NB4 (cell line): Measurements from ENCODE around the gene SEMA3A.

Source experiments
- POLR2A ChIP-seq: IDR thresholded peaks from 2 replicates; pipeline ENCODE4 v1.6.1; 2011; ENCODE audit warnings: mild to moderate bottlenecking; ENCODE audit not compliant: insufficient read length; ENCODE audit errors: extremely low read depth
- TF ChIP-seq, protein P1 (sequence below): IDR thresholded peaks from one replicate; pipeline ENCODE4 v1.5.1; 2012; ENCODE audit warnings: low read depth, low read length
- TF ChIP-seq, protein P2 (sequence below): IDR thresholded peaks from 2 replicates; pipeline ENCODE4 v1.6.1; 2011; ENCODE audit warnings: low read depth, low read length

DNA sequence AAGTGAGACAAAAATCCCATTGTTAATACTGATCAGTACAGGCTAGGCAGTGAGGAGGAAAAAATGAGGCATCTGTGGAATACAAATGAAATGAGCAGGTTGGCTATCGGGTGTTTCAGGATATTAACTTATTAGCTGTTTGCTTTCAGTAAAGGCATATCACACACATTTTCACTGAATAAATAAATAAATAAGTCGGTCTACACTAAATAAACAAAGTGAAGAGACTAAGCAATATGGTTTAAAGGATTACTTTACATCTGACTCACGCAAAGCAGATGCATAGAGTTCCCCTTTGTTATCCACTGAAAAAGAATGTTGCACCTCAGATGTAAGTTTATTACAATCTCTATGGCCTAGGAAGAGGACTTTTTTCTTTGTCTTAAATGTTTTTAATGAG lies 6.3 kb upstream of the SEMA3A start:
- TF ChIP-seq, protein P1, sequence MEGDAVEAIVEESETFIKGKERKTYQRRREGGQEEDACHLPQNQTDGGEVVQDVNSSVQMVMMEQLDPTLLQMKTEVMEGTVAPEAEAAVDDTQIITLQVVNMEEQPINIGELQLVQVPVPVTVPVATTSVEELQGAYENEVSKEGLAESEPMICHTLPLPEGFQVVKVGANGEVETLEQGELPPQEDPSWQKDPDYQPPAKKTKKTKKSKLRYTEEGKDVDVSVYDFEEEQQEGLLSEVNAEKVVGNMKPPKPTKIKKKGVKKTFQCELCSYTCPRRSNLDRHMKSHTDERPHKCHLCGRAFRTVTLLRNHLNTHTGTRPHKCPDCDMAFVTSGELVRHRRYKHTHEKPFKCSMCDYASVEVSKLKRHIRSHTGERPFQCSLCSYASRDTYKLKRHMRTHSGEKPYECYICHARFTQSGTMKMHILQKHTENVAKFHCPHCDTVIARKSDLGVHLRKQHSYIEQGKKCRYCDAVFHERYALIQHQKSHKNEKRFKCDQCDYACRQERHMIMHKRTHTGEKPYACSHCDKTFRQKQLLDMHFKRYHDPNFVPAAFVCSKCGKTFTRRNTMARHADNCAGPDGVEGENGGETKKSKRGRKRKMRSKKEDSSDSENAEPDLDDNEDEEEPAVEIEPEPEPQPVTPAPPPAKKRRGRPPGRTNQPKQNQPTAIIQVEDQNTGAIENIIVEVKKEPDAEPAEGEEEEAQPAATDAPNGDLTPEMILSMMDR = no peak
- no peak for TF ChIP-seq POLR2A
- TF ChIP-seq, protein P2, sequence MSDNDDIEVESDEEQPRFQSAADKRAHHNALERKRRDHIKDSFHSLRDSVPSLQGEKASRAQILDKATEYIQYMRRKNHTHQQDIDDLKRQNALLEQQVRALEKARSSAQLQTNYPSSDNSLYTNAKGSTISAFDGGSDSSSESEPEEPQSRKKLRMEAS = no peak
